CD4-positive, alpha-beta T cell (primary cell): ENCODE data around the gene HMGB1. TPM values are rescaled to one million over a fixed set of nuclear protein-coding genes. Genes with fewer than 3 reads are reported as not detected.
A peak's percentile ranks its signal among the peaks of the same experiment; 100 is the strongest.

Experiments used
- ATAC-seq: fragments of 200-7000 bp; cut with Tn5 transposase; one replicate; pipeline ENCODE4 v1.10.0; 2022; ENCODE audit warnings: mild to moderate bottlenecking; ENCODE audit not compliant: poor library complexity
- CTCF ChIA-PET: fragments of 350-600 bp; sonication (Branson Sonifier 250); formaldehyde crosslinking; loops from one replicate; lab custom pipeline; 2021; ENCODE audit warnings: antibody characterized with exemption, inconsistent platforms; lab: Charles Lee
- POLR2A ChIA-PET: fragments of 350-600 bp; sonication (Branson Sonifier 250); formaldehyde crosslinking; loops from one replicate; lab custom pipeline; 2021; ENCODE audit warnings: antibody characterized with exemption, inconsistent platforms; lab: Charles Lee
- DNase-seq, 14 experiments: peaks; one replicate each; pipeline ENCODE4 v3.0.0-alpha.2; 2013 to 2020; ENCODE audit warnings: mixed read lengths in 2 of 14
- H3K27ac ChIP-seq, 2 donors: one replicate each; pipeline versions ENCODE4 v1.5.1 to v1.7.0; 2013; ENCODE audit warnings: low read length in 2 of 2, low read depth in 1 of 2, mild to moderate bottlenecking in 1 of 2
- H3K27me3 ChIP-seq, 2 experiments: 1 replicate in 1 of 2; 2 replicates in 1 of 2; pipeline versions ENCODE4 v1.6.1 to v1.7.0; 2013; ENCODE audit warnings: low read length in 2 of 2, control low read depth in 1 of 2, mild to moderate bottlenecking in 1 of 2, moderate library complexity in 1 of 2; ENCODE audit not compliant: insufficient read depth in 2 of 2, control insufficient read depth in 1 of 2
- H3K36me3 ChIP-seq: one replicate; pipeline ENCODE4 v1.6.1; 2013; ENCODE audit warnings: low read length, control low read depth; ENCODE audit not compliant: insufficient read depth
- H3K4me1 ChIP-seq: one replicate; pipeline ENCODE4 v1.6.1; 2013; ENCODE audit warnings: low read length, control low read depth; ENCODE audit not compliant: insufficient read depth
- H3K4me3 ChIP-seq: one replicate; pipeline ENCODE4 v1.5.1; 2013; ENCODE audit warnings: mild to moderate bottlenecking, low read length, moderate library complexity
- H3K9me3 ChIP-seq, 2 experiments: 1 replicate in 1 of 2; 2 replicates in 1 of 2; pipeline versions ENCODE4 v1.6.1 to v1.7.0; 2013; ENCODE audit warnings: low read length in 2 of 2, mild to moderate bottlenecking in 2 of 2, control low read depth in 1 of 2, moderate library complexity in 1 of 2; ENCODE audit not compliant: control insufficient read depth in 1 of 2, insufficient read depth in 1 of 2
- H3K27ac Mint-ChIP-seq: one replicate; pipeline ENCODE4 v1.8.0; 2020; ENCODE audit warnings: mixed read lengths
- H3K27me3 Mint-ChIP-seq: one replicate; pipeline ENCODE4 v1.8.0; 2021; ENCODE audit warnings: mixed read lengths
- H3K36me3 Mint-ChIP-seq: one replicate; pipeline ENCODE4 v1.8.0; 2021; ENCODE audit warnings: low read depth, mixed read lengths
- H3K4me1 Mint-ChIP-seq: one replicate; pipeline ENCODE4 v1.8.0; 2021; ENCODE audit warnings: low read depth, mixed read lengths
- H3K4me3 Mint-ChIP-seq: one replicate; pipeline ENCODE4 v1.8.0; 2020; ENCODE audit warnings: mild to moderate bottlenecking, mixed read lengths
- H3K9me3 Mint-ChIP-seq: one replicate; pipeline ENCODE4 v1.8.0; 2020; ENCODE audit warnings: mixed read lengths
- intact Hi-C, 2 experiments: fragments of 100-400 bp; cut with DNase I in 1 of 2; cut with micrococcal nuclease in 1 of 2; formaldehyde crosslinking; loops; one replicate each; pipeline versions ENCODE4 v1.15.1 to v1.9.0; 2023 to 2025; cut with DNase I, micrococcal nuclease
- total RNA-seq, 174 experiments: library from RNA in 2 of 174; stranded (reverse) in 2 of 174; gene quantifications; one replicate each; pipeline ENCODE4 v1.2.3 and lab custom pipeline; 2021 to 2026
- TF ChIP-seq, protein P1 (sequence below): fragments of 200-600 bp; IDR thresholded peaks from one replicate; pipeline ENCODE4 v1.8.0; 2022; ENCODE audit warnings: antibody characterized with exemption, mild to moderate bottlenecking

HMGB1 gene
- total RNA-seq, 2 experiments from 2014 or later: 448 to 465 TPM

DNA sequence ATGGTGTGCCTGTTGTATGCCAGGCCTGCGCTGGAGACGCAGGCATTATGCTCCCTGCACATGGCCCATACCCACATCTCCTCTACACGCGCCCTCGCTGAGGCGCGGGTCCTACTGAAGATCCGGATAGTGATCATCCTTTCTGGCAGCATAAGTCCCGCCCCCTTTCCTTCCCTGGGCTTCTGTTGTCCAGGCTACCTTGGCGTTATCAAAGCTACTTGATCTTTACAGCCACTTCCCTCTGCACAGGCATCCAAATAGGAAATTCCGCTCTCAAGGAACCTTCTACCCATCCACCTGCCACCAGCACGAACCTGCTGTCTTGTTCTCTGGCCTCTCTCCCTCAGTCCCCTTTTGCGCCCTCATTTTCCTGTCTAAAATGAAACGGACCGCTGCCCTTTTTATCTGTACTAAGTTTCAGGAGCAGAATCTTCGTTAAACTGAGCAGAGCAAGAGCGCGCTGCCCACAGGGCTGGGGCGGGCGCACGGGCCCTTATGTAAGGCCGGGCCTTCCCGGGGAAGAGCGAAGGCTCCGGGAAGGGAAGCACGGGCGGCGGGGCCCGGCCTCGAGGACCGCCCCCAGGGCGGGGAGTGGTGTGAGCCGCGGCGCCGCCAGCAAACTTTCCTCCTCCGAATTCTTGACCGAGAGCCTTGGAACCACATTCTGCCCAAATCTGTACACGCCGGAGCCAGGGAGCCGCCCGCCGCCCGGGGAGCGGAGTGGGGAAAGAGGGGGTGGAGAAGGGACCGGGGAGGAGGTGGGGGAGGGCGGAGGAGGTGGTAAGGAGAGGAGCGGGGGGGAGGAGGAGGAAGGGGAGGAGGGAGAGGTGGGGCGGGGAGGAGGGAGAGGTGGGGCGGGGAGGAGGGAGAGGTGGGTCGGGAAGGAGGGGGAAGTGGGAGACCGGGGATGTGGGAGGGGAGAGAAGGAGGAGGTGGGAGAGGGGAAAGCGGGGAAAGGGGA lies 44.4 kb downstream of the HMGB1 start:
- ChIA-PET POLR2A (interaction anchor here (0.7 to 2.9 kb wide), 19 partner anchors 9 to 196 kb away, joined by 3 to 16 read pairs (median 5); partner anchors contain the start of genes HMGB1, KATNAL1 and USPL1), CTCF (interaction anchor here (1.4 kb wide), 1 partner anchor 36 kb away, joined by 5 read pairs; no protein-coding TSS in a partner anchor)
- ATAC-seq: peak; percentile 24
- no peaks in the 10 kb centered on the region for H3K36me3 Mint-ChIP-seq
- Histone ChIP-seq H3K27me3 (no peaks in the 10 kb centered on the region), H3K4me1 (peaks cover 12% of the 10 kb centered on the region), H3K4me3 (peak overlapping the region; percentile 60), H3K9me3 (no peaks in the 10 kb centered on the region), H3K36me3 (no peaks in the 10 kb centered on the region), H3K27ac (peak overlapping the region in 1 of 2 donors; percentile 46)
- H3K27ac Mint-ChIP-seq: peak overlapping the region; percentile 83
- no peaks in the 10 kb centered on the region for H3K27me3 Mint-ChIP-seq
- peaks cover 26% of the 10 kb centered on the region for H3K4me1 Mint-ChIP-seq
- peak in 11 of 14 experiments; percentile 10 to 66 (median 43) for DNase-seq
- intact Hi-C loops: loop anchor here (2.0 to 5.0 kb wide), 3 partner anchors 13 to 45 kb away; no protein-coding TSS in a partner anchor
- TF ChIP-seq, protein P1, sequence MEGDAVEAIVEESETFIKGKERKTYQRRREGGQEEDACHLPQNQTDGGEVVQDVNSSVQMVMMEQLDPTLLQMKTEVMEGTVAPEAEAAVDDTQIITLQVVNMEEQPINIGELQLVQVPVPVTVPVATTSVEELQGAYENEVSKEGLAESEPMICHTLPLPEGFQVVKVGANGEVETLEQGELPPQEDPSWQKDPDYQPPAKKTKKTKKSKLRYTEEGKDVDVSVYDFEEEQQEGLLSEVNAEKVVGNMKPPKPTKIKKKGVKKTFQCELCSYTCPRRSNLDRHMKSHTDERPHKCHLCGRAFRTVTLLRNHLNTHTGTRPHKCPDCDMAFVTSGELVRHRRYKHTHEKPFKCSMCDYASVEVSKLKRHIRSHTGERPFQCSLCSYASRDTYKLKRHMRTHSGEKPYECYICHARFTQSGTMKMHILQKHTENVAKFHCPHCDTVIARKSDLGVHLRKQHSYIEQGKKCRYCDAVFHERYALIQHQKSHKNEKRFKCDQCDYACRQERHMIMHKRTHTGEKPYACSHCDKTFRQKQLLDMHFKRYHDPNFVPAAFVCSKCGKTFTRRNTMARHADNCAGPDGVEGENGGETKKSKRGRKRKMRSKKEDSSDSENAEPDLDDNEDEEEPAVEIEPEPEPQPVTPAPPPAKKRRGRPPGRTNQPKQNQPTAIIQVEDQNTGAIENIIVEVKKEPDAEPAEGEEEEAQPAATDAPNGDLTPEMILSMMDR: no peak
- peak overlapping the region; percentile 91 for H3K4me3 Mint-ChIP-seq
- no peaks in the 10 kb centered on the region for H3K9me3 Mint-ChIP-seq

DNA sequence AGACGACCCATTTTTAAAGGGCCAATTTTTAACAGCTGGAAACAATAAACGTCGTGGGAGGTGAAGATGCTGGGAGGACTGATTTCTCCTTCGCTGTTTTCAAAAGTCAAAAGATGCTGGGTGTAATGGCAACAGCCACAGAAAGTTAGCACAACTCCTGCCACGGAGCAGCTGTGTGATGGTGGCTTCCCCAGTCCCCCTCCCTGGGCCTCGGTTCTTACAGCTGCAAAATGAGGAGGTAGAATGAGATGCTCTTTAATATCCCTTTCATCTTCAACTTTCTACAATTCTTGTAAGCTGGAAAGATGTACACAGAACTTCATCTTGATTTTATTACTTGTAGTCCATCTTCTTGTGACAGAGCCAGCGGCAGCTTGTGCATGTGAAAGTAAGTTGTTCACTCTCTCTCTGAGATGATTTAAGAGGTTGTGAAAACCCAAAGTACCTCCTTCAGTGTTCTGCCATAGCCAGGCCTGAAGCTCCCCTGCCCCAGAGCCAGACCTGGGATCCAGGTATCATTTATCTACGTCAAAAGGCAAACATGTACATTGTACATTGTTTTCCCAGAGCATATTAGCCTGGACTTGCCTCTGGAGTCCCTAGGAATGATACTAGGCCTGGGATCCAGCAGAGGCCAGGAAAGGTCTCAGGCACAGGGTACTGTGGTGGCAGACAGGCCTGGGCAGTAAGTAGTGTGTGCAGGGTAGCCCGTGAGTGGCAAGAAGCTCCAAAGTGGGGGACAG lies 46.8 kb downstream of the HMGB1 start:
- Mint-ChIP-seq H3K4me1 (peaks cover 38% of the 10 kb centered on the region), H3K9me3 (no peaks in the 10 kb centered on the region), H3K27me3 (no peaks in the 10 kb centered on the region), H3K36me3 (no peaks in the 10 kb centered on the region), H3K27ac (peak overlapping the region; percentile 49), H3K4me3 (no peak overlapping the region)
- no peaks in the 10 kb centered on the region for H3K27me3 ChIP-seq
- H3K36me3 ChIP-seq: no peaks in the 10 kb centered on the region
- ChIA-PET CTCF (interaction anchor here (1.0 kb wide), 1 partner anchor 21 kb away, joined by 3 read pairs; no protein-coding TSS in a partner anchor), POLR2A (interaction anchor here (0.7 to 2.5 kb wide), 8 partner anchors 24 to 198 kb away, joined by 3 to 12 read pairs (median 4); no protein-coding TSS in a partner anchor)
- TF ChIP-seq, protein P1: no peak
- intact Hi-C loops: loop anchor here in 1 of 2 experiments (5.0 kb wide), 1 partner anchor 107 kb away; no protein-coding TSS in a partner anchor
- ATAC-seq (no peak), DNase-seq (no peak)
- peaks cover 12% of the 10 kb centered on the region for H3K4me1 ChIP-seq
- H3K9me3 ChIP-seq: no peaks in the 10 kb centered on the region
- H3K27ac ChIP-seq: no peak overlapping the region
- no peak overlapping the region for H3K4me3 ChIP-seq
